H1 (cell line): ENCODE measurements around the gene ZNF618. TPM values are rescaled to one million over a fixed set of nuclear protein-coding genes. Genes with fewer than 3 reads are reported as not detected.

ENCODE experiments used
- CTCF ChIA-PET: fragments of 300-600 bp; sonication (Branson Sonifier 250); formaldehyde crosslinking; loops from one replicate; lab custom pipeline; 2021; ENCODE audit not compliant: partially characterized antibody; lab: Charles Lee
- POLR2A ChIA-PET: fragments of 300-600 bp; sonication (Branson Sonifier 250); formaldehyde crosslinking; loops from one replicate; lab custom pipeline; 2021; ENCODE audit warnings: inconsistent platforms; ENCODE audit not compliant: partially characterized antibody; lab: Charles Lee
- DNase-seq, 2 experiments: peaks; one replicate each; pipeline versions ENCODE4 v3.0.0 to v3.0.0-alpha.2; 2010 to 2022; ENCODE audit warnings: low spot score in 2 of 2, low read depth in 1 of 2, mixed read lengths in 1 of 2
- FAIRE-seq: peaks from 2 replicates; lab custom pipeline; 2011; peaks lifted over from hg19 to GRCh38; lab: Jason Lieb, UNC
- H2AFZ ChIP-seq: 2 replicates; pipeline ENCODE4 v1.8.1; 2012; ENCODE audit warnings: low read length, inconsistent platforms
- H2AK5ac ChIP-seq: 2 replicates; pipeline ENCODE4 v1.6.1; 2013; ENCODE audit warnings: low read depth, low read length
- H2BK120ac ChIP-seq: replicated peaks from 2 replicates; pipeline ENCODE3; 2013; ENCODE audit warnings: low read depth, low read length, inconsistent platforms
- H2BK12ac ChIP-seq: 2 replicates; pipeline ENCODE4 v1.6.1; 2013; ENCODE audit warnings: low read depth, low read length
- H2BK15ac ChIP-seq: 2 replicates; pipeline ENCODE4 v1.6.1; 2013; ENCODE audit warnings: low read length
- H2BK20ac ChIP-seq: 2 replicates; pipeline ENCODE4 v1.6.1; 2013; ENCODE audit warnings: low read length
- H2BK5ac ChIP-seq: 2 replicates; pipeline ENCODE4 v1.6.1; 2013; ENCODE audit warnings: low read depth, low read length
- H3K14ac ChIP-seq: 2 replicates; pipeline ENCODE4 v1.6.1; 2013; ENCODE audit warnings: inconsistent platforms; ENCODE audit not compliant: insufficient read length
- H3K18ac ChIP-seq: 2 replicates; pipeline ENCODE4 v1.6.1; 2013; ENCODE audit warnings: low read length; ENCODE audit errors: extremely low read depth
- H3K23ac ChIP-seq: 2 replicates; pipeline ENCODE4 v1.6.1; 2013; ENCODE audit warnings: inconsistent platforms; ENCODE audit not compliant: insufficient read length
- H3K23me2 ChIP-seq: 2 replicates; pipeline ENCODE4 v1.6.1; 2013; ENCODE audit warnings: low read depth, low read length
- H3K27ac ChIP-seq: 2 replicates; pipeline ENCODE4 v1.6.1; 2011; ENCODE audit warnings: low read depth, low read length, inconsistent platforms
- H3K27me3 ChIP-seq, 4 experiments: replicated peaks in 1 of 4; 1 replicate in 1 of 4; 2 replicates in 3 of 4; pipeline versions ENCODE4 v1.6.1 to v1.8.1; 2011 to 2013; ENCODE audit warnings: low read length in 3 of 4, mild to moderate bottlenecking in 3 of 4, inconsistent platforms in 2 of 4, mixed read lengths in 2 of 4, moderate library complexity in 1 of 4; ENCODE audit not compliant: control insufficient read depth in 3 of 4, insufficient read depth in 3 of 4; ENCODE audit errors: extremely low read depth in 1 of 4
- H3K36me3 ChIP-seq, 4 experiments: 2 replicates each; pipeline versions ENCODE4 v1.6.1 to v1.8.1; 2011 to 2013; ENCODE audit warnings: mild to moderate bottlenecking in 4 of 4, low read length in 3 of 4, moderate library complexity in 2 of 4, control low read depth in 1 of 4, inconsistent platforms in 1 of 4; ENCODE audit not compliant: insufficient read depth in 4 of 4, control insufficient read depth in 2 of 4
- H3K4ac ChIP-seq: replicated peaks from 2 replicates; pipeline ENCODE3; 2013; ENCODE audit warnings: low read length, low read depth, mixed read lengths, inconsistent platforms; ENCODE audit not compliant: insufficient read length
- H3K4me1 ChIP-seq, 4 experiments: replicated peaks in 1 of 4; 1 replicate in 1 of 4; 2 replicates in 3 of 4; pipeline versions ENCODE4 v1.6.1 to v1.8.1; 2011 to 2013; ENCODE audit warnings: low read length in 3 of 4, inconsistent platforms in 2 of 4, mixed read lengths in 1 of 4; ENCODE audit not compliant: insufficient read depth in 4 of 4, control insufficient read depth in 3 of 4
- H3K4me2 ChIP-seq, 2 experiments: 2 replicates each; pipeline versions ENCODE4 v1.6.1 to v1.8.1; 2011 to 2013; ENCODE audit warnings: low read depth in 2 of 2, low read length in 2 of 2, control low read depth in 1 of 2, inconsistent platforms in 1 of 2, mild to moderate bottlenecking in 1 of 2; ENCODE audit not compliant: insufficient read depth in 1 of 2
- H3K4me3 ChIP-seq, 4 experiments: fragments of 200-600, 300-600 bp in 1 of 4; sonication (generic), shearing (Covaris generic), sonication (Bioruptor Twin) in 1 of 4; 2 replicates each; pipeline versions ENCODE4 v1.5.1 to v1.8.1; 2011 to 2016; ENCODE audit warnings: low read length in 4 of 4, low read depth in 3 of 4, control low read depth in 2 of 4, inconsistent platforms in 2 of 4, mild to moderate bottlenecking in 2 of 4, mixed read lengths in 1 of 4, moderate library complexity in 1 of 4; ENCODE audit not compliant: insufficient read depth in 2 of 4; ENCODE audit errors: extremely low read depth in 1 of 4
- H3K56ac ChIP-seq: replicated peaks from 2 replicates; pipeline ENCODE3; 2013; ENCODE audit warnings: low read depth, mild to moderate bottlenecking, mixed read lengths, low read length, inconsistent platforms; ENCODE audit not compliant: insufficient read length
- H3K79me1 ChIP-seq: 2 replicates; pipeline ENCODE4 v1.6.1; 2013; ENCODE audit warnings: low read depth, low read length, control low read depth
- H3K79me2 ChIP-seq, 2 experiments: 2 replicates each; pipeline versions ENCODE4 v1.6.1 to v1.8.1; 2012 to 2013; ENCODE audit warnings: low read length in 2 of 2, mild to moderate bottlenecking in 2 of 2, inconsistent platforms in 1 of 2; ENCODE audit not compliant: insufficient read depth in 2 of 2, control insufficient read depth in 1 of 2
- H3K9ac ChIP-seq, 4 experiments: replicated peaks in 1 of 4; 1 replicate in 1 of 4; 2 replicates in 3 of 4; pipeline versions ENCODE4 v1.6.1 to v1.8.1; 2011 to 2013; ENCODE audit warnings: low read depth in 3 of 4, low read length in 3 of 4, control low read depth in 2 of 4, mild to moderate bottlenecking in 2 of 4, moderate library complexity in 2 of 4, inconsistent platforms in 1 of 4; ENCODE audit errors: extremely low read depth in 1 of 4
- H3K9me3 ChIP-seq, 2 experiments: 2 replicates each; pipeline versions ENCODE4 v1.6.1 to v1.8.1; 2012 to 2013; ENCODE audit warnings: mild to moderate bottlenecking in 2 of 2, moderate library complexity in 2 of 2, control low read depth in 1 of 2, inconsistent platforms in 1 of 2, low read depth in 1 of 2, low read length in 1 of 2, mixed read lengths in 1 of 2; ENCODE audit not compliant: insufficient read depth in 2 of 2
- H4K20me1 ChIP-seq, 2 experiments: replicated peaks in 1 of 2; 2 replicates each; pipeline versions ENCODE3 to v1.8.1; 2011 to 2013; ENCODE audit warnings: inconsistent platforms in 2 of 2, low read length in 2 of 2, mild to moderate bottlenecking in 1 of 2; ENCODE audit not compliant: insufficient read depth in 2 of 2, control insufficient read depth in 1 of 2
- H4K5ac ChIP-seq: 2 replicates; pipeline ENCODE4 v1.6.1; 2013; ENCODE audit warnings: low read length, low read depth, mixed read lengths, inconsistent platforms; ENCODE audit not compliant: insufficient read length
- H4K8ac ChIP-seq: 2 replicates; pipeline ENCODE4 v1.8.0; 2013; ENCODE audit warnings: mild to moderate bottlenecking, moderate library complexity, low read length, inconsistent platforms; ENCODE audit not compliant: insufficient read depth; ENCODE audit errors: extremely low read depth
- H4K91ac ChIP-seq: replicated peaks from 2 replicates; pipeline ENCODE3; 2013; ENCODE audit warnings: low read length, mixed read lengths, inconsistent platforms; ENCODE audit not compliant: insufficient read length
- CHD2 ChIP-seq: IDR thresholded peaks from 2 replicates; pipeline ENCODE4 v1.6.1; 2012; ENCODE audit warnings: low read length, improper control_type of control experiment
- JUND ChIP-seq: IDR thresholded peaks from 2 replicates; pipeline ENCODE4 v1.6.1; 2011; ENCODE audit warnings: mild to moderate bottlenecking, improper control_type of control experiment, low read length
- KDM4A ChIP-seq: IDR thresholded peaks from one replicate; pipeline ENCODE4 v1.7.1; 2012; ENCODE audit warnings: low read depth, mild to moderate bottlenecking, moderate library complexity, low read length, inconsistent platforms; ENCODE audit not compliant: severe bottlenecking
- NANOG ChIP-seq: IDR thresholded peaks from 2 replicates; pipeline ENCODE4 v1.6.1; 2011; ENCODE audit warnings: low read length, low read depth, mild to moderate bottlenecking, inconsistent platforms; ENCODE audit not compliant: insufficient read depth, poor library complexity, severe bottlenecking
- RAD21 ChIP-seq, 2 experiments: IDR thresholded peaks in 1 of 2; conservative IDR thresholded peaks in 1 of 2; 2 replicates each; pipeline ENCODE4 v1.6.1; 2011; ENCODE audit warnings: low read depth in 2 of 2, low read length in 2 of 2, improper control_type of control experiment in 1 of 2, inconsistent platforms in 1 of 2, mild to moderate bottlenecking in 1 of 2, moderate library complexity in 1 of 2
- SP2 ChIP-seq: IDR thresholded peaks from 2 replicates; pipeline ENCODE4 v1.6.1; 2012; ENCODE audit warnings: mild to moderate bottlenecking, low read length, inconsistent platforms
- WGBS, 2 experiments: shearing (Covaris generic) in 1 of 2; methylation state at CpG; one replicate each; pipeline versions ENCODE4 v1.1.6 to v1.1.7; 2013 to 2015; ENCODE audit warnings: low lambda C conversion rate in 2 of 2, mixed read lengths in 2 of 2, inconsistent platforms in 1 of 2, low coverage in 1 of 2, missing lambda C conversion rate in 1 of 2; ENCODE audit not compliant: insufficient replicate concordance in 2 of 2, insufficient coverage in 1 of 2, insufficient read length in 1 of 2; ENCODE audit errors: extremely low coverage in 1 of 2, missing lambda C conversion rate in 1 of 2; 5-methylcytosine and 5-hydroxymethylcytosine counted together
- polyA plus RNA-seq, 7 experiments: library from polyadenylated mRNA; depleted of rRNA in 3 of 7; stranded (reverse) in 5 of 7; unstranded in 2 of 7; fragments of >200 nt in 5 of 7; fragments of 200-250 nt in 2 of 7; gene quantifications; 1 replicate in 5 of 7; 2 replicates in 1 of 7; 4 replicates in 1 of 7; pipeline versions ENCODE4 v1.2.1 to v1.2.3, GENCODE V29; 2011 to 2013; ENCODE audit warnings: missing spikeins in 2 of 7, mixed read lengths in 2 of 7
- total RNA-seq: library from RNA; stranded (reverse); fragmentation: NEBNext Ultra II Directional; extraction: Animal tissue kit (Norgen Biotek cat#: 25700); gene quantifications from 2 replicates; pipeline ENCODE4 v1.2.1, GENCODE V29; 2021

ZNF618 gene
- total and polyA plus RNA-seq, 2 of the 8 experiments (the other 6 are each of a cell fraction or from before 2014, with no cell fraction given): 9.6 to 28.5 TPM

GRCh38 chr9:113926211-113926610, 50.1 kb downstream of the ZNF618 start:
- Histone ChIP-seq H3K36me3 (no peaks in the 10 kb centered on the region; a peak in 1 of 8 replicates), H3K4me3 (no peak overlapping the region), H3K9ac (no peak overlapping the region), H2BK20ac (no peak overlapping the region), H3K4ac (no peak overlapping the region), H4K91ac (no peak overlapping the region), H3K27me3 (no peaks in the 10 kb centered on the region), H3K27ac (no peak overlapping the region), H3K9me3 (peaks cover 0 to 2% of the 10 kb centered on the region in 2 experiments; a peak in 2 of 4 replicates), H2BK15ac (no peak overlapping the region), H3K79me1 (peaks cover 8% of the 10 kb centered on the region), H3K79me2 (peaks cover 0 to 50% of the 10 kb centered on the region in 2 experiments; a peak in 2 of 4 replicates), H3K23ac (no peak overlapping the region), H3K18ac (no peak overlapping the region), H3K4me2 (no peak overlapping the region), H2BK120ac (no peak overlapping the region), H2BK5ac (no peak overlapping the region), H3K23me2 (no peaks in the 10 kb centered on the region), H3K14ac (no peak overlapping the region), H2AFZ (no peak overlapping the region), H4K8ac (no peak overlapping the region), H2AK5ac (no peak overlapping the region), H4K20me1 (no peaks in the 10 kb centered on the region), H2BK12ac (no peak overlapping the region), H4K5ac (no peak overlapping the region), H3K56ac (no peak overlapping the region), H3K4me1 (peaks cover 0 to 3% (median 0%) of the 10 kb centered on the region in 4 experiments; a peak in 3 of 7 replicates)
- CTCF ChIA-PET: interaction anchor here (0.9 to 1.2 kb wide), 3 partner anchors 10 to 244 kb away, joined by 3 to 4 read pairs (median 3); no protein-coding TSS in a partner anchor
- no peak for TF ChIP-seq RAD21 (IDR thresholded peaks at IDR 0.05 in 1 of 2, conservative IDR thresholded peaks at IDR 0.05 in 1 of 2; ENCODE audit: low read depth in 2 of 2, low read length in 2 of 2)
- no peak for TF ChIP-seq NANOG
- no peak for TF ChIP-seq JUND
- no peak for TF ChIP-seq SP2
- TF ChIP-seq CHD2: no peak
- no peak for TF ChIP-seq KDM4A
- WGBS, 2 experiments: 89% methylated on average over 1 of the region's 1 CpG; no CpG with 5 or more reads in 1 of the 2 experiments
- POLR2A ChIA-PET: no interaction called here
- FAIRE-seq (no peak), DNase-seq (no peak)
